ENCODE measurements around the gene TBL3.

GRCh38 chr16:1942810-1943726 is 28.8 kb upstream of the TBL3 start, which contains the start of gene MSRB1:
- TF ChIP-seq, protein P1, sequence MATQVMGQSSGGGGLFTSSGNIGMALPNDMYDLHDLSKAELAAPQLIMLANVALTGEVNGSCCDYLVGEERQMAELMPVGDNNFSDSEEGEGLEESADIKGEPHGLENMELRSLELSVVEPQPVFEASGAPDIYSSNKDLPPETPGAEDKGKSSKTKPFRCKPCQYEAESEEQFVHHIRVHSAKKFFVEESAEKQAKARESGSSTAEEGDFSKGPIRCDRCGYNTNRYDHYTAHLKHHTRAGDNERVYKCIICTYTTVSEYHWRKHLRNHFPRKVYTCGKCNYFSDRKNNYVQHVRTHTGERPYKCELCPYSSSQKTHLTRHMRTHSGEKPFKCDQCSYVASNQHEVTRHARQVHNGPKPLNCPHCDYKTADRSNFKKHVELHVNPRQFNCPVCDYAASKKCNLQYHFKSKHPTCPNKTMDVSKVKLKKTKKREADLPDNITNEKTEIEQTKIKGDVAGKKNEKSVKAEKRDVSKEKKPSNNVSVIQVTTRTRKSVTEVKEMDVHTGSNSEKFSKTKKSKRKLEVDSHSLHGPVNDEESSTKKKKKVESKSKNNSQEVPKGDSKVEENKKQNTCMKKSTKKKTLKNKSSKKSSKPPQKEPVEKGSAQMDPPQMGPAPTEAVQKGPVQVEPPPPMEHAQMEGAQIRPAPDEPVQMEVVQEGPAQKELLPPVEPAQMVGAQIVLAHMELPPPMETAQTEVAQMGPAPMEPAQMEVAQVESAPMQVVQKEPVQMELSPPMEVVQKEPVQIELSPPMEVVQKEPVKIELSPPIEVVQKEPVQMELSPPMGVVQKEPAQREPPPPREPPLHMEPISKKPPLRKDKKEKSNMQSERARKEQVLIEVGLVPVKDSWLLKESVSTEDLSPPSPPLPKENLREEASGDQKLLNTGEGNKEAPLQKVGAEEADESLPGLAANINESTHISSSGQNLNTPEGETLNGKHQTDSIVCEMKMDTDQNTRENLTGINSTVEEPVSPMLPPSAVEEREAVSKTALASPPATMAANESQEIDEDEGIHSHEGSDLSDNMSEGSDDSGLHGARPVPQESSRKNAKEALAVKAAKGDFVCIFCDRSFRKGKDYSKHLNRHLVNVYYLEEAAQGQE (IDR thresholded peaks at IDR 0.05; ENCODE audit: insufficient read depth in 1 of 2, low read depth in 2 of 2, low read length in 2 of 2), result no peak
- TF ChIP-seq SIN3A (IDR thresholded peaks at IDR 0.05; ENCODE audit: borderline replicate concordance, insufficient read depth, low read length), result no peak
- TF ChIP-seq POLR2AphosphoS5 (IDR thresholded peaks at IDR 0.05; ENCODE audit: low read depth, low read length), result peak; percentile 59
